ENCODE measurements around the gene GALNT9.
A peak's percentile ranks its signal among the peaks of the same experiment; 100 is the strongest.

Gene GALNT9

GRCh38 chr12:132160016-132160415 is 169.4 kb downstream of the GALNT9 start:
- H4K91ac ChIP-seq (ENCODE audit: low read length), result no peak overlapping the region
- peaks cover 27 to 42% of the 10 kb centered on the region in 2 experiments for H3K36me3 ChIP-seq (ENCODE audit: control insufficient read depth in 1 of 2, insufficient read depth in 2 of 2, low read depth in 1 of 2, low read length in 2 of 2)
- H3K27ac ChIP-seq (ENCODE audit: low read length, poor library complexity, severe bottlenecking), result no peak overlapping the region
- H2BK12ac ChIP-seq (ENCODE audit: low read length in 2 of 2), result no peak overlapping the region
- peaks cover 0 to 49% of the 10 kb centered on the region in 2 experiments for H3K27me3 ChIP-seq (ENCODE audit: control insufficient read depth in 1 of 2, insufficient read depth in 1 of 2, low read length in 2 of 2)
- no peak overlapping the region for H3K23ac ChIP-seq (ENCODE audit: low read length in 2 of 2)
- H3K79me1 ChIP-seq (replicated peaks; ENCODE audit: low read length, poor library complexity, severe bottlenecking), result no peaks in the 10 kb centered on the region
- H2BK15ac ChIP-seq (ENCODE audit: low read depth, poor library complexity, severe bottlenecking), result no peak overlapping the region
- no peak overlapping the region for H2AFZ ChIP-seq (ENCODE audit: low read depth, low read length)
- no peak overlapping the region for H3K4me3 ChIP-seq (ENCODE audit: insufficient read depth in 1 of 2, low read depth in 1 of 2, low read length in 2 of 2)
- no peak overlapping the region for H3K18ac ChIP-seq (ENCODE audit: low read depth in 1 of 2, low read length in 2 of 2)
- H2BK5ac ChIP-seq (ENCODE audit: low read depth, low read length, poor library complexity, severe bottlenecking), result no peak overlapping the region
- peaks cover 4% of the 10 kb centered on the region for H3K4me1 ChIP-seq (ENCODE audit: control insufficient read depth, insufficient read depth, low read depth, low read length)
- H3K4ac ChIP-seq (ENCODE audit: low read depth in 1 of 2, low read length in 2 of 2), result no peak overlapping the region
- no peak overlapping the region for H3K14ac ChIP-seq (ENCODE audit: low read length in 2 of 2)
- H2BK120ac ChIP-seq (ENCODE audit: low read depth, low read length), result no peak overlapping the region
- H4K8ac ChIP-seq (ENCODE audit: low read length), result no peak overlapping the region
- DNase-seq, result no peak
- H2AK5ac ChIP-seq (ENCODE audit: low read length, severe bottlenecking), result no peak overlapping the region
- H3K9me3 ChIP-seq (ENCODE audit: control insufficient read depth, low read length), result no peaks in the 10 kb centered on the region
- no peak overlapping the region for H3K4me2 ChIP-seq (ENCODE audit: low read length, poor library complexity, severe bottlenecking)
- H3K9ac ChIP-seq (ENCODE audit: low read length), result no peak overlapping the region
- WGBS, result 94% methylated on average over 16 of the region's 16 CpGs

DNA sequence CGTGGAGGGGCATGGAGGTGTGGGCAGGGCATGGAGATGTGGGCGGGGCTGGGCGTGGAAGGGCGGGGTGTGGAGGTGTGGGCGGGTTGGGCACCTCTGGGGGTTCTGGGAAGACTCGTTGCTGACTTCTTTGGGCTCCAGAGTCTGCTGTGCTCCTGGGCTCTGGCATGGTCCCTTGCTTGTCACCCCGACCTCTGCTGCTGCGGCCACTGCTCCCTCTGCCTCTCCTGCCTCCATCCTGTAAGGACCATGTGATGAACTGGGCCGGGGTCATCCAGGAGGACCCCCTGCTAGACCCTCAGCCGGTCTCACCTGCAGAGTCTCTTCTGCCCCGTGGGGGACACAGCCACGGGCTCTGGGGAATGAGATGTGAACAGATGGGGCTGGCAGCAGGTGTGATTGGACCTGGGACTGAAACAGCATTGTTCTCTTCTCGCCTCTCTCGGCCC is 169.8 kb downstream of the GALNT9 start:
- Histone ChIP-seq H3K9me3 (ENCODE audit: control insufficient read depth, low read length) (no peaks in the 10 kb centered on the region), H4K91ac (ENCODE audit: low read length) (no peak overlapping the region), H3K18ac (ENCODE audit: low read depth in 1 of 2, low read length in 2 of 2) (no peak overlapping the region), H2AFZ (ENCODE audit: low read depth, low read length) (no peak overlapping the region), H3K36me3 (ENCODE audit: control insufficient read depth in 1 of 2, insufficient read depth in 2 of 2, low read depth in 1 of 2, low read length in 2 of 2) (peaks cover 27 to 42% of the 10 kb centered on the region in 2 experiments), H3K4me3 (ENCODE audit: insufficient read depth in 1 of 2, low read depth in 1 of 2, low read length in 2 of 2) (no peak overlapping the region), H2BK12ac (ENCODE audit: low read length in 2 of 2) (no peak overlapping the region), H3K14ac (ENCODE audit: low read length in 2 of 2) (no peak overlapping the region), H3K27ac (ENCODE audit: low read length, poor library complexity, severe bottlenecking) (no peak overlapping the region), H3K4me1 (ENCODE audit: control insufficient read depth, insufficient read depth, low read depth, low read length) (peaks cover 4% of the 10 kb centered on the region), H3K79me1 (replicated peaks; ENCODE audit: low read length, poor library complexity, severe bottlenecking) (no peaks in the 10 kb centered on the region), H3K9ac (ENCODE audit: low read length) (no peak overlapping the region), H2BK5ac (ENCODE audit: low read depth, low read length, poor library complexity, severe bottlenecking) (no peak overlapping the region), H3K4me2 (ENCODE audit: low read length, poor library complexity, severe bottlenecking) (no peak overlapping the region), H4K8ac (ENCODE audit: low read length) (no peak overlapping the region), H3K4ac (ENCODE audit: low read depth in 1 of 2, low read length in 2 of 2) (no peak overlapping the region), H2AK5ac (ENCODE audit: low read length, severe bottlenecking) (no peak overlapping the region), H3K23ac (ENCODE audit: low read length in 2 of 2) (no peak overlapping the region), H2BK15ac (ENCODE audit: low read depth, poor library complexity, severe bottlenecking) (no peak overlapping the region), H2BK120ac (ENCODE audit: low read depth, low read length) (no peak overlapping the region), H3K27me3 (ENCODE audit: control insufficient read depth in 1 of 2, insufficient read depth in 1 of 2, low read length in 2 of 2) (peaks cover 0 to 53% of the 10 kb centered on the region in 2 experiments)
- no peak for DNase-seq
- 90% methylated on average over 10 of the region's 14 CpGs for WGBS

GRCh38 chr12:132158677-132159554 is 170.5 kb downstream of the GALNT9 start:
- no peak overlapping the region for H3K14ac ChIP-seq (ENCODE audit: low read length in 2 of 2)
- no peak overlapping the region for H2AK5ac ChIP-seq (ENCODE audit: low read length, severe bottlenecking)
- no peak overlapping the region for H3K4ac ChIP-seq (ENCODE audit: low read depth in 1 of 2, low read length in 2 of 2)
- H2BK12ac ChIP-seq (ENCODE audit: low read length in 2 of 2), result no peak overlapping the region
- H3K36me3 ChIP-seq (ENCODE audit: control insufficient read depth in 1 of 2, insufficient read depth in 2 of 2, low read depth in 1 of 2, low read length in 2 of 2), result peaks cover 27 to 42% of the 10 kb centered on the region in 2 experiments
- H2BK120ac ChIP-seq (ENCODE audit: low read depth, low read length), result no peak overlapping the region
- no peak overlapping the region for H3K23ac ChIP-seq (ENCODE audit: low read length in 2 of 2)
- no peaks in the 10 kb centered on the region for H3K9me3 ChIP-seq (ENCODE audit: control insufficient read depth, low read length)
- H3K27ac ChIP-seq (ENCODE audit: low read length, poor library complexity, severe bottlenecking), result no peak overlapping the region
- H3K18ac ChIP-seq (ENCODE audit: low read depth in 1 of 2, low read length in 2 of 2), result no peak overlapping the region
- peaks cover 0 to 53% of the 10 kb centered on the region in 2 experiments for H3K27me3 ChIP-seq (ENCODE audit: control insufficient read depth in 1 of 2, insufficient read depth in 1 of 2, low read length in 2 of 2)
- peaks cover 8% of the 10 kb centered on the region for H3K4me1 ChIP-seq (ENCODE audit: control insufficient read depth, insufficient read depth, low read depth, low read length)
- DNase-seq, result no peak
- no peak overlapping the region for H2BK15ac ChIP-seq (ENCODE audit: low read depth, poor library complexity, severe bottlenecking)
- no peak overlapping the region for H4K91ac ChIP-seq (ENCODE audit: low read length)
- H2AFZ ChIP-seq (ENCODE audit: low read depth, low read length), result no peak overlapping the region
- 93% methylated on average over 37 of the region's 37 CpGs for WGBS
- no peak overlapping the region for H3K4me2 ChIP-seq (ENCODE audit: low read length, poor library complexity, severe bottlenecking)
- no peak overlapping the region for H3K9ac ChIP-seq (ENCODE audit: low read length)
- no peak overlapping the region for H3K4me3 ChIP-seq (ENCODE audit: insufficient read depth in 1 of 2, low read depth in 1 of 2, low read length in 2 of 2)
- H4K8ac ChIP-seq (ENCODE audit: low read length), result no peak overlapping the region
- H2BK5ac ChIP-seq (ENCODE audit: low read depth, low read length, poor library complexity, severe bottlenecking), result no peak overlapping the region
- H3K79me1 ChIP-seq (replicated peaks; ENCODE audit: low read length, poor library complexity, severe bottlenecking), result no peaks in the 10 kb centered on the region

- no peak overlapping the region for H2BK5ac ChIP-seq (ENCODE audit: low read depth, low read length, poor library complexity, severe bottlenecking)
- H4K8ac ChIP-seq (ENCODE audit: low read length), result no peak overlapping the region
- H2BK120ac ChIP-seq (ENCODE audit: low read depth, low read length), result no peak overlapping the region
- no peak overlapping the region for H2BK12ac ChIP-seq (ENCODE audit: low read length in 2 of 2)
- no peak overlapping the region for H2BK15ac ChIP-seq (ENCODE audit: low read depth, poor library complexity, severe bottlenecking)
- H2AFZ ChIP-seq (ENCODE audit: low read depth, low read length), result no peak overlapping the region
- WGBS, result 93% methylated on average over 5 of the region's 5 CpGs
- H3K4ac ChIP-seq (ENCODE audit: low read depth in 1 of 2, low read length in 2 of 2), result no peak overlapping the region
- H4K91ac ChIP-seq (ENCODE audit: low read length), result no peak overlapping the region
- H3K4me3 ChIP-seq (ENCODE audit: insufficient read depth in 1 of 2, low read depth in 1 of 2, low read length in 2 of 2), result no peak overlapping the region
- peaks cover 4% of the 10 kb centered on the region for H3K79me1 ChIP-seq (replicated peaks; ENCODE audit: low read length, poor library complexity, severe bottlenecking)
- peak overlapping the region in 1 of 2 experiments; percentile 11 for H3K18ac ChIP-seq (ENCODE audit: low read depth in 1 of 2, low read length in 2 of 2)
- H3K23ac ChIP-seq (ENCODE audit: low read length in 2 of 2), result no peak overlapping the region
- H3K4me2 ChIP-seq (ENCODE audit: low read length, poor library complexity, severe bottlenecking), result no peak overlapping the region
- no peak overlapping the region for H2AK5ac ChIP-seq (ENCODE audit: low read length, severe bottlenecking)
- no peak overlapping the region for H3K9ac ChIP-seq (ENCODE audit: low read length)
- peaks cover 0 to 43% of the 10 kb centered on the region in 2 experiments for H3K27me3 ChIP-seq (ENCODE audit: control insufficient read depth in 1 of 2, insufficient read depth in 1 of 2, low read length in 2 of 2)
- H3K4me1 ChIP-seq (ENCODE audit: control insufficient read depth, insufficient read depth, low read depth, low read length), result peaks cover 11% of the 10 kb centered on the region
- no peak for DNase-seq
- no peak overlapping the region for H3K27ac ChIP-seq (ENCODE audit: low read length, poor library complexity, severe bottlenecking)
- H3K14ac ChIP-seq (ENCODE audit: low read length in 2 of 2), result peak overlapping the region in 1 of 2 experiments; percentile 30
- H3K9me3 ChIP-seq (ENCODE audit: control insufficient read depth, low read length), result no peaks in the 10 kb centered on the region
- peaks cover 27 to 45% of the 10 kb centered on the region in 2 experiments for H3K36me3 ChIP-seq (ENCODE audit: control insufficient read depth in 1 of 2, insufficient read depth in 2 of 2, low read depth in 1 of 2, low read length in 2 of 2)
These were observed 171.5 kb downstream of the GALNT9 start for GRCh38 chr12:132157733-132158409.
